DMS 273 (cell line): ENCODE data around the gene CIRBP.

Source experiments
- DNase-seq: peaks from one replicate; lab custom pipeline; 2025; ENCODE audit not compliant: unreplicated experiment; lab: John Stamatoyannopoulos, UW

Gene CIRBP

DNA sequence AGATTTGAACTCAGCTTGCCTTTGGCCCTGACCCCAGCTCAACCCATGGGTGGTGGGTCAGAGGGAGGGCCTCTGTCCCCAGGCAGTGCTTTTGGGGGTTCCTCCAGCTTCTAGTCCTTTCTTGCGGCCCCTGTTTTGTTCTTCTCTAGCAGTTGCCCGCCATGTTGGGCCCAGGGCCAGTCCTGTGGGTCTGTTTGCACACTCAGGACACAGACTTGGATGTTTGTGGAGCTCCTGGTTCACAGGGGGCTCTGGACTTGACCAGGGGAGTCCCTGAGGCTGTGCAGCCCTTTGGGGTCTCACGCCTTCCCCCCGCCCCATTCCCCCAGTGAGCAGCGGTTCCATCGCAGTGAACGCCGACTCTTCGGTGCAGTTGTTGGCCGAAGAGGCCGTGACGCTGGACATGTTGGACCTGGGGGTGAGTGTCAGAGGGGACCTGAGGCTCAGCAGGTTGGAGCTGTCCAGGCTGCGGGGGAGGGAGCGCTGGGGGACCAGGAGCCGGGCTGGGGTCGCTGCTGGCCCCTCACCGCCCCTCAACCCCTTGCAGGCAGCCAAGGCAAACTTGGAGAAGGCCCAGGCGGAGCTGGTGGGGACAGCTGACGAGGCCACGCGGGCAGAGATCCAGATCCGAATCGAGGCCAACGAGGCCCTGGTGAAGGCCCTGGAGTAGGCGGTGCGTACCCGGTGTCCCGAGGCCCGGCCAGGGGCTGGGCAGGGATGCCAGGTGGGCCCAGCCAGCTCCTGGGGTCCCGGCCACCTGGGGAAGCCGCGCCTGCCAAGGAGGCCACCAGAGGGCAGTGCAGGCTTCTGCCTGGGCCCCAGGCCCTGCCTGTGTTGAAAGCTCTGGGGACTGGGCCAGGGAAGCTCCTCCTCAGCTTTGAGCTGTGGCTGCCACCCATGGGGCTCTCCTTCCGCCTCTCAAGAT, 25.1 kb upstream of the CIRBP start:
- DNase-seq: peak; percentile 93

DNA sequence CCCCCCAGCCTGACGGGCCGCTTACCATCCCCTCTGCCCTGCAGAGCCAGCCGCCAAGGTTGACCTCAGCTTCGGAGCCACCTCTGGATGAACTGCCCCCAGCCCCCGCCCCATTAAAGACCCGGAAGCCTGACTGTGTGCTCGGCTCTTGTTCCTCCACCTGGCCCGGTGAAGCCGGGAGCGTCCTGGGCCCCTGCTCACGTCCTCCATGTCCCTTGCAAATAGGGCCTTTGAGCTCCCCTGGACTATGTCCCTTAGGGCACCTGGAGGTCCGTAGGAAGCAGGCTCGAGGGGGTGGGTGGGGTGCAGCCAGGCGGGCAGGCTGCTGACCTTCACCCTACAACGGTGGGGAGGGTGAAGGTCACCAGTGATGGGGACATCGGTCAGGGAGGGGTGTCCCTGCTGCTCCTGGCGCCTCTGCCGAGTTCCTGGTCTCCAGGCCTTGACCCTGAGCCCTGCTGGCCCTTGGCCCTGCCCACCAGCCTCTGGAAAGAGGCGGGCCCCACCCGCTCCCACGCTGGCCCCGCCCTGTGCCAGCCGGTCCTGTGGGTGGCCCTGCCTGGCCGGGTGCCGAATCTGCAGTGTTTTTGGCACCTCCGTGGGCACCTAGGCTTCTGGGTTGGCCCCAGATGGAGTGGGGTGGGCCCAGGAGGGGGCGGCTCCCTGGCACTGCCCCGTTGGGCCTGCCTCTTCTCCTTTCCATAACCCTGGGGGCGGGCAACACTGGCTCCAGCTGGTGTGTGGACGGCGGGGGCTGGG, 24.3 kb upstream of the CIRBP start:
- peak; percentile 71 for DNase-seq

DNA sequence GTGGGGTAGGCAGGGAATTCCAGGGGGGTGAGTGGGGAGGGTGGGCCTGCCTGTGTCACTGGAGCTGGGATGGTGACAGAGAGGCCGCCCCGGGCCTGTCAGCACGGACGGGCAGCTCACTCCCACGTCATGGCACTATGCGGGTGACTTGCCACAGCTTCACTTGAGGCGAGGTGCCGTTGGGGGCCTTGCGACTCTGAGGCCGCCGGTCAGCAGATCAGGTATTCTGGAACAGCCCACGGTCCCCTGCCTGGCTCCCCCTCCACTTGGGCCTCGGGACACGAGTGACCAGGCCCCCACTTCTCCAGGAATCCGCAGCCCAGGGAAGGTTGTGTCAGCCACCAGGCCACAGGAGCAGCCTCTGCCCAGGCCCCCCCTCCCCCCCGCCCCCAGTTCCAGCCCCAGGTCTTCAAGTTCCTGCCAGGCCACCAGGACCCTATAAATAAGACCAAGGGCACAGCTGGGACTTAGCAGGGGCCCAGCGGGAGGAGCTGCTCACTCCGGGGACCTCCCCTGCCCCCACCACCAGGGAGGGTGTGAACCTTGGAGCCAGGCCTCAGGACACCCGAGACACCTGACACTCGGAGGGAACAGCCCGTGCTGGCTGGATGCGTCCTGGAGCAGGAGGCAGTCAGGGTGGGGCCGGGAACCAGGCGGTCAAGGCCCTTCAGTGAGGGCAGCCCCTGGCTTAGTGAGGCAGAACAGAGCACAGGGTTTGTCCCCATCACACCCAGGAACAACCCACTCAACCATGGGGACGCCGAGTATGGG, 23.5 kb upstream of the CIRBP start:
- peak; percentile 48 for DNase-seq

DNA sequence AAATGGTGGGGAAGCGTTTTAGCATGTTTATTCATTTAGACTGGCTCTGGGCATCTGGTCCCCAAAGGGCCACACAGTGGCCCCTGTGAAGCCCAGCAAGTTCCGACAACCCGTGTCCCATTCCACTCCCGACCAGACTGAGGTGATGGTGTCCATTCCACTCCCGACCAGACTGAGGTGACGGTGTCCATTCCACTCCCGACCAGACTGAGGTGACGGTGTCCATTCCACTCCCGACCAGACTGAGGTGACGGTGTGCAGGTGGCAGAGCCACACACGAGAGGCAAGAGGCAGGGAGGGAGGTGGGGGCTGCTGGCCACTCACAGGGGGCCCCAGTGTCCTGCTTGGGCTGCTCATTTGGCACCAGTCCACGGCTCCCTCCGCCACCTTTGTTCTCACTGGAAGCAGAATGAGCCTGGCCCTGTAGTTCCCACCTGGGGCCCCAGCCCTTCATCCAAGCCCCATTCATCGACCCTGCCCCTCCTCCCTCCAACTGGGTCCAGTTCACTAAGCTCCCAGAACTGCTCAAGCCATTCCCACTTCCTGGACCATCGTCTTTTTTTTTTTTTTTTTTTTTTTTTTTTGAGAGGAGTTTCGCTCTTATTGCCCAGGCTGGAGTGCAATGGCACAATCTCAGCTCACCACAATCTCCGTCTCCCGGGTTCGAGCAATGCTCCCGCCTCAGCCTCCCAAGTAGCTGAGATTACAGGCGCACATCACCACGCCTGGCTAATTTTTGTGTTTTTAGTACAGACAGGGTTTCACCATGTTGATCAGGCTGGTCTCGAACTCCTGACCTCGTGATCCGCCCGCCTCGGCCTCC, 22.7 kb upstream of the CIRBP start:
- DNase-seq: peak; percentile 57

DNA sequence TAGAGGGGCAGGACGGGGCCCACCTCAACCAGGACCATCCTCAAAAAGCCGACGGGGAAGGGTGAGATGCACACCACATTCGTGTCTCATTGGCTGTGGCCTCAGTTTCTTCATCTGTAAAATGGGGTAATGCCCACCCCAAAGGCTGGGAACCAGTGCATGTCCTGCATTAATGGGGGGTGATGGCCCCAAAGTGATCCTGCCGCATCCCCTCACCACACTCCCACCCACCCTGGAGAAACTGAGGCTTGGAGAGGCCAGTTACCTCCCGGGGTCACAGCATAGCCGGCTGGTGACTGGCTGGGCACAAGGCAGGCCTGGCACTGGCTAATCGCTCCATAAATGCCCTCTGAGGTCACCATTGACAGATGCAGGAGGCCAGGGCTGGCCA, 21.4 kb upstream of the CIRBP start:
- DNase-seq: no peak

DNA sequence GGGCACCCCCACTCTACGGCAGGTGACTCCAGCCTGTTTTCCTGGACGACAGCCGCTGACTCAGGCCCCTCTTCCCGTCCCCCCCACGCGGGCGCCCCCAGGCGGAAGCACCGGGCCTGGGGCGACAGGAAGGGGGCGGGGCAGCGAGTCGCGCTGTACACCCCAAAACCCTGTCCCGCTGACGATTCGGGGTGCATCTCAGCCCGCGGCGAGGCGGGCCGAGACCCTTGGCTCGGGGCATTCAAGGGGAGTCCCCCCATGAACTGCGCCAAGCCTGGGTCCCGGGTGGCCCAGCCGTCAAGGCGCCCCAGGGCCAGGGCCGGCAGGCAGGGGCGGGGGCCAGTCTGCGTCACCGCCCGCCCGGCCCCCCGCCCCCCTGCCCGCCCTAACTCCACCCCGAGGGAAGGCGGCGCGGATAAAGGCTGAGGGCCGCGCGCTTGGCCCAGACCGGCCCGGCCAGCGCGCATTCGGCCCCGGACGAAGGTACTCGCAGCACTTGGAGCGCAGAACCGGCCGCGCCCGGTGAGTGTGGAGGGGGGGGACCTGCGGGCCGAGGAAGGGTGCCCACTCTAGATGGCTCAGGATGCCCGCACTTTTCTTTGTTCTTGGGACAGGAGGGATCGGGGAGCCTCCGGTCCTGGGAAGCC, 20.9 kb upstream of the CIRBP start, which contains the start of gene MIDN:
MIDN (plus strand) TSS at position 445 of the 647 bp plus-strand sequence. CDS start 1,714 bp downstream, outside the sequence.
- peak; percentile 93 for DNase-seq

DNA sequence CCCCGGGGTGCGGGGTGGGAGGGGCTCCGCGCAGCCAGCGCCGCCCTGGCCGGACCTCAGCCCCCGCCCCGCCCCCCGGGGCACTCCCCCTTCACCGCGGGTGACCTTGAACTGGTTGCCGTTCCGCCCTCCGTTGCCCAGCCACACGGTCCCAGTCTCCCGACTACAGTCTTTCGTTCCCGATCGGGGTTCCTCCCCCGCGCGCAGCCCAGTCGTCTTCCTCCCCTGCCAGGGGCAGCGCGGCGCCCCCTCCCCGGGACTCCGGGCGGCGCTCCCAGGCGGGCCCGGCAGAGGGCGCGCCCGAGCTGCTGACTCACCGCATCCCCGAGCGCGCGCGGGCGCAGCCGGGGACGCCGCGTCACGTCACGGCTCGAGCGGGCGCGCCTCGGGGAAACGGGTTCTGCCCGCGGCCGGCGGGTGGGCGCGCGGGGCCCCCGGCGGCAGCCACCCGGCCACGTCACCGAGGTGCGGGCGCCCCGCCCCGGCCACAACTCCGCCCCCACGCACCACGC, 20.3 kb upstream of the CIRBP start:
- peak; percentile 96 for DNase-seq

DNA sequence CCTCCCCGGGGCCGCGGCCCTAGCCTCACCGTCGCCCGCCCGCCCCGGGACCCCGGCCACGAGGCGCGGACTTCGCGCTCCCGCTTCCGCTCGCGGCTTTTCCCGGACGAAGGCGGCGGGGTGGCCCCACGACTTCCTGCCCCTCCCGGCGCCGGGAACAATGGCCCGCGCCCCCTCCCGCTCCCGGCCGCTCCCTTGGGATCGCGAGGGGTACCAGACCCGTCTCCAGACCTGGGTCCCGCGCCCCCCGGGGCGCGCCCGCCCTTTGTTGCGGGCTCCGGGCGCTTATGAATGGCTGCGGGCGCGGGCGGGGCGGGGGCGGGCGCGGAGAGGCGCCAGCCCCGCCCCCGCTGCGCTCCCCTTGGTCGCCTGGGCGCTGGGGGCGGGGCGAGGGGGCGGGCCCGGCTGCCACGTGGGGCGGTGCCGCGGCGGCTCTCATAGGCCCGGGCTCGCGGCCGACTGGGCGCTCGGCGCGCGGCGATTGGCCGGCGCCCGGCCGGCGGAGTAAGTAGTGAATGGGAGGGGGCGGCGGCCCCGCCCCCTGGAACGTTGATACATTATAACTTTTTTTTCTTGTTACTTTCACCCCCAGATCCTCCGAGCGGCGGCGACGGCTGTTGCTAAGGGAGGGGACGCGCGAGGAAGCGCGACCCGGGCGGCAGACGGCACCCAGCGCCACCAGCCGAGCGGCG, 19.7 kb upstream of the CIRBP start:
- peak; percentile 98 for DNase-seq

DNA sequence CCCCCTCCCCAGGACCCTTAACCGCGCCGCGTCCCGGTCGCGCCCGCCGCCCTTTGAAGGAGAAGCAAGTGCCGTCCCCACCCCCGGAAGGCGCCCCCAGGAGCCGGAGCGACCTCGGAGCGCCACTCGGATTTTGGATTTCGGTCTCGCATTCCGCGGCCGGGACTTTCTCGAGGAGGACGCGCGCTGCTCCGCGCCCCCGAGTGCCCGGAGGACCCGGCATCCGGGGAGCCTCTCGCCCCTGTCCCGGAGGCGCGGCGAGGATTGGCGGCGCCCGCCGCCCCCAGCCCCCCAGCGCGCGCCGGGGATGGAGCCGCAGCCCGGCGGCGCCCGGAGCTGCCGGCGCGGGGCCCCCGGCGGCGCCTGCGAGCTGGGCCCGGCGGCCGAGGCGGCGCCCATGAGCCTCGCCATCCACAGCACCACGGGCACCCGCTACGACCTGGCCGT, 19.1 kb upstream of the CIRBP start:
- no peak for DNase-seq

DNA sequence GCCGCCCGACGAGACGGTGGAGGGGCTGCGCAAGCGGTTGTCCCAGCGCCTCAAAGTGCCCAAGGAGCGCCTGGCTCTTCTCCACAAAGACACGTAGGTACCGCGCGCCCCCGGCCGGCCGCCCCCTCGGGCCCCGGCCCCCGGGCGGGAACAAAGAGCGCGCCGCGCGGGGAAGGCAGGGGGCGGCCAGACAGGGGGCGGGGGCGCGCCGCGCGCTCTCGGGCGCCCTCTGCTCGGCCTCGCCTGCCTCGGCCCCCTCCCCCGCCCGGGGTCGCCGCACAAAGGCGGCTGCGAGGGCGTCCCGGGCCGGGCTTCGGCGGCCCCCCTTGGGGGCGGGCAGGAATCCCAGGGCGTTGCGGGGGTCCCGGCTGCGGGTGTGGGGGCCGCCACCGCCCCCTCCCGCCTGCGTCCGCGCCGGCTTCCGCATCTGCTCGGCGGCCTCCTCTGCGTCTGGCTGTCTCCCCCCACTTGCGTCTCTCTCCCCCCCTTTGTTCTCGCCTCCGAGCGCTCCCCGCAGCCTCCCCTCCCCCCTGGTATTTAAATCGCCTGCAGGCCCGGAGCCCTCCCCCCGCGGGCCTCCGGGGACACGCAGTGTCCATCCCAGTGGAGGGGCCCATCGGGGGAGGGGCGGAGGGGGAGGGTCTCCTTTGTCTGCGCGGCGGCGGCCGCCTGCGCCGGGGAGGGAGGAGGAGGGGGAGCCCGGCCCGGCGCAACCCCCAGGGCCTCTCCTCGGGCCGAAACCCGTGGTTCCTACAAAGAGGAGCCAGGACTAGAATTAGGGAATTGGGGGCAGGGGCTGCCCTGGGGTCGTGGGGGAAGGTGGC, 18.5 kb upstream of the CIRBP start:
- DNase-seq: peak; percentile 78

DNA sequence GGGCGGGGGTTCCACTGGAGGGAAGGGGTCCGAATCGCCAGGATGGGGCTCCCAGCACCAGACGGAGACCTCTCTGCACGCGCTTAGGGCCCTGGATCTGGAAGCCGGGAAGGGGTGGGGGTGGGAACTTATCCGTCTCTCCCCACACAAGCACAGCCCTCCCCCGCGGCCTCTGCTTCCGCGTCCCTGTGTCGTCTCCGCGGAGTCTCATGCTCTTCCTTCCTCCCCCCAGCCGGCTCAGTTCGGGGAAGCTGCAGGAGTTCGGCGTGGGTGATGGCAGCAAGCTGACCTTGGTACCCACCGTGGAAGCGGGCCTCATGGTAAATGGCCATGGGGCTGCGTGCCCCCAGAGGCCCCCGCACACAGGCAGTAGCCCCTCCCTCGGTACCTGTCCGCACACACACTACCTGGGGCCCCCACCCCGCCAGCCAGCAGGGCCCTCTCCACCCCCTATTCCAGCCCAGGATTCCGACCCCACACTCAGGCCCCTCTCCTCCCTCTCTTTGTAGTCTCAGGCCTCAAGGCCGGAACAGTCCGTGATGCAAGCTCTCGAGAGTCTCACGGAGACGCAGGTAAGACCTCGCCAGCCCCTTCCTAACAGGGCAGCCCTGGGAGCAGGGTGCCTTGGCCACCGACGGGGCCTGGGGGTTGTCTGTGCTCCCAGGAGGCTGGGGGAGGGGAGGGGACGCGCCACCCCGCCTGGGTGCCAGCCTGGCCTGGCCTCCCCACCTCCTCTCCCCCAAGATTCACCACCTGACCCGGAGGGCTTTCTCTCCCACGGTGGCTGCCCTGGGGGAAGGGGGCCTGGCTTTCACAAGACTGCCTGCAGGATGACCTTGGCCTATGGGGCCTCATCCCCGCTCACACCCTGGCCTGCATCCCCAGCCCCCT, 17.6 kb upstream of the CIRBP start:
- peak; percentile 85 for DNase-seq

DNA sequence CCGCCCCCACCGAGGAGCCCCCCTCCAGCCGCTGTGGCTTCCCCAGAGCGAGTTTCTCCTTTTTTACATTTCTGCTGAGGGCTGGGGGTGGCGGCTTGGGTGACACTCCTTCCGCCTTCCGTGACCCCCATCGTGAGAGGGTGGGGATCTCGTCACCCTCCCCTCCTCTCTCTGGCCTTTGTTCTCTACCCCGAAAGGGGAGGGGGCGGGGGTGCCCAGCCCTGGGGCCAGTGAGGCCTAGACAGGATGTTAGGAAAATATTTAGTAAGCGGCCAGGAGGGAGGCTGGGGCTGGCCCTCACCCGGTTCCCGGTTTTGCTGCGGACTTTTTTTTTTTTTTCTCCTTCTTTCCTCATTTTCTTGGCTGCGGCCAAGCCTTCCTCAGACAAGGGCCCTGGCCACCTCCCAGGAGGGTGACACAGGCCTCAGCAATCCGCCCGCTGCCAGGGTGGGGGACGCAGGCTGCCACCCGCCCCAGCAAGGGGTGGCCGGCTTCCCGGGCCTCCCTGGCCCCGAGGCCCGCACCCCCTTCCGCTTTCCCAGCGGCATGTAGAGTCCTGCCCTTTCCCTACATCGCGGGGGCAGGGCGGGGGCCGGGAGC, 16.8 kb upstream of the CIRBP start:
- peak; percentile 77 for DNase-seq

DNA sequence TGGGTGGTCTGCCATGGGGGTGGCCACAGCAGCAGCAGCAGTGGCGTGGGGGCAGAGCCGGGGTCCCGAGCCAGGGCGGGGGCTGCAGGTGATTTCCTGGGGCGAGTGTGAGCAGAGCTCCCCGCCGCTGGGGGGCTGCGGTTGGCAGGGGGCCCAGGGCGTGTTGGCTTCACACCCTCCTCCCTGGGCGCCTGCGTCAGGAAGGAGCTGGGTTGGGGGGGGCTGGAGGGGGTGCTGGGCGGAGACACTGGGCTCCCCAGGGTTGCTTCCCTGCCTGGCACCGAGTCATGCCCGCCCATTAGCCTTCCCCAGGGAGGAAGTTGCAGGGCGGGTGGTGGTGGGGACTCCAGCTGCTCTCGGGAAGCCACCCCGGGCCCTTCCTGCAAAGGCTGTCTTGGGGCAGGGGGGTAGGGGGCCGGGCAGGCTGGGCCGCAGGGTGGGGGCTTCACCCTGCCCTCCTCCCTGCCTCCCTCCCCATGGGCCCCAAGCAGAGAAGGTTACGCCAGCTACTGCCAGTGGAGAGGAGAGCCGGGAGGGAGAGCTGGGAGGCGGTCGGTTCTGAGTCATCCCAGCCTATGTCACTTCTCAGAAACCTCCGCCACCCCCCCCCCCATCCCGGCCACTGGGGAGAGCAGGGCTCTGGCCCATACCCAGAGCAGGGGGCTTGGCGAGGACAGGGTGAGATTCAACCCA, 16.2 kb upstream of the CIRBP start:
- peak; percentile 86 for DNase-seq

DNA sequence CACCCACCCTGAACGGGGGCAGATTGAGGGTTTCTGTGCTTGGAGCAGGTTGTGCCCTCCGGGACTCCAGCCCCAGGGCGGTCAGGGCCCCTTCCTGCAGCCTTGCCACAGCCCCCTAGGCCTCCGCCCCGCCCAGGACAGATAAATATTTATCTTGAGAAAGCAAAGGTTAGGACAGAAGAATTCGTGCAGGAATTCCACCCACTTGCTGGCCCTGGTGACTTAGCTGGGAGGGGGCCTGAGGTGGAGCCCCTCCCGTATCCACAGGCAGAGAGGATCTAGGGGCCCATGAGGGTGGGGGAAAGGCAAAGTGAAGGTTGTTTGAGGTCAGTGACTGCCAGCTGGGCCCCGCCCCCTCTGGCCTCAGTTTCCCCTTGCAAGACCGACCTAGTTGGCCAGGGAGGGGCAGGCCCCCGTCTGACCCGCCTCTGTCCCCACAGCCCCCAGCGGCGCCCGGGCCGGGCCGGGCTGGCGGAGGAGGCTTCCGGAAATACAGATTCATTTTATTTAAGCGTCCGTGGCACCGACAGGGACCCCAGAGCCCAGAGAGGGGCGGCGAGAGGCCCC, 15.5 kb upstream of the CIRBP start:
- DNase-seq: no peak

DNA sequence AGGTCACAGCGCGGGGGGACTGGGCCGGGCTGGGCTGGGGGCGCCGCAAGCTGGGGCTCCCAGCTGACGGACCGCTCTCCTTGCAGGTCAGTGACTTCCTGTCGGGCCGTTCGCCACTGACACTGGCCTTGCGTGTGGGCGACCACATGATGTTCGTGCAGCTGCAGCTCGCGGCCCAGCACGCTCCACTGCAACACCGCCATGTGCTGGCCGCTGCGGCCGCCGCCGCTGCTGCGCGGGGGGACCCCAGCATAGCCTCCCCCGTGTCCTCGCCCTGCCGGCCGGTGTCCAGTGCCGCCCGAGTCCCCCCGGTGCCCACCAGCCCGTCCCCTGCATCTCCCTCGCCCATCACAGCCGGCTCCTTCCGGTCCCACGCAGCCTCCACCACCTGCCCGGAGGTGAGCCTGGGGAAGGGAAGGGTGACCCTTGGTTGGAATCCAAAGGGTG, 15.0 kb upstream of the CIRBP start:
- DNase-seq: no peak
